GM18951 (cell line): ENCODE results near the gene RECK.
"Not testable (repeated sequence)": the region's sequence is repeated elsewhere in the genome, so short reads cannot be mapped to it uniquely, and the experiment has no call there.

Experiments
- POLR2A ChIP-seq: IDR thresholded peaks from 4 replicates; pipeline ENCODE4 v1.6.1; 2011; ENCODE audit warnings: mild to moderate bottlenecking; ENCODE audit not compliant: insufficient read length, insufficient read depth; ENCODE audit errors: extremely low read depth
- in situ Hi-C: fragments of 300-500 bp; cut with MboI; formaldehyde crosslinking; loops from one replicate; pipeline ENCODE4 v1.12.0; 2022; ENCODE audit warnings: low sequenced_read_pairs, mixed read lengths, inconsistent platforms; ENCODE audit not compliant: unreplicated experiment

RECK gene

DNA sequence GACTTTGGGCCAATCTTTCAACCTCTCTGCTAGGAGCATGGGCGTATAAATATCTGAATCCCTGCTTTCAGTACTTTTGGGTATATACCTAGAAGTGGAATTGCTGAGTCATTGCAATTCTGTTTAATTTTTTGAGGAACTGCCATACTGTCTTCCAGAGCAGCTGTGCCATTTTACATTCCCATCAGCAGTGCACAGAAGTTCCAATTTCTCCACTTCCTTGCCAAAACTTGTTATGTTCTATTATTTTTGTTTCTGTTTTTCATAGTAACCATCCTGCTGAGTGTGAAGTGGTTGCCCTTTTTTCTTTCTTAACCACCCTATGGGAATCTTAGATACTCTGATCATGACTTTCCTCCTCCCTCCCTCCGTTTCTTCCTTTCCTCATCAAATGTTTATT, 121.4 kb downstream of the RECK start:
- in situ Hi-C loops: no loop called here
- no peak for TF ChIP-seq POLR2A

DNA sequence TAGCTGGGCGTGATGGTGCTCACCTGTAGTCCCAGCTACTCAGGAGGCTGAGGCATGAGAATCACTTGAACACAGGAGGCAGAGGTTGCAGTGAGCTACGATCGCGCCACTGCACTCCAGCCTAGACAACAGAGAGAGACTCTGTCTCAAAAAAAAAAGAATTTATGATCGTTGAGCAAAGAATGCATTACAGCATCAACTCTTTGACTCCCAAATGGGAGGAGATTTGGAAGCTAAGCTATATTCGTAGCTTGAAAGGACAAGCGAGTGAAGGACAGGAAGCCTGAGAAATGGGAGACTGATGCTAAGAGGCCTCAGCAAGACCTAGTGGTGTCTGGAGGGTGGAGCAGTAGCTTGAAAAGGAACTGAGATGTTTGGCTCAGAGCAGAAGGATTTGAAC, 122.2 kb downstream of the RECK start:
- TF ChIP-seq POLR2A: no peak
- in situ Hi-C loops: no loop called here

- in situ Hi-C loops: not testable (repeated sequence)
Measured at GRCh38 chr9:36159509-36159908, 122.8 kb downstream of the RECK start.

- in situ Hi-C loops: not testable (repeated sequence)
Measured at GRCh38 chr9:36160126-36160525, 123.4 kb downstream of the RECK start.

DNA sequence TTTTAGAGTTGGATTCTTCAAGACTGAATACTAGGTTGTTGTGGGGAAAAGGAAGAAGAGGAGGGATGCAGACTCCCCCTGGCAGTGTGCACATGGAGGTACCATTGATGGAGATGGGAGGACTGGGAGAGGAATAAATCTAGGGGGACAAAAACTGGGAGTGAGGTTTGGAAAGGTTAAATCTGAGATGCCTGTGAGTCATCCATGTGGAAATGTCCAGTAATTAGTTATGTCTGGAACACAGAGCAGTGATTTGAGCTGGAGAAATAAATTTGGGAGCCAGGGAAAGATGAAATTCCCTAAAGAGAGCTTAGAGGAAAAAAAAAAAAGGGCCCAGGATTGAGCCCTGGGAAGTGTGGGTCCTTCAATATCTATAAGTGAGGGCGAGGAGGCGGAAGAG, 124.5 kb downstream of the RECK start:
- in situ Hi-C loops: no loop called here
- no peak for TF ChIP-seq POLR2A

GRCh38 chr9:36162211-36162738, 125.6 kb downstream of the RECK start:
- TF ChIP-seq POLR2A: no peak
- in situ Hi-C loops: no loop called here

DNA sequence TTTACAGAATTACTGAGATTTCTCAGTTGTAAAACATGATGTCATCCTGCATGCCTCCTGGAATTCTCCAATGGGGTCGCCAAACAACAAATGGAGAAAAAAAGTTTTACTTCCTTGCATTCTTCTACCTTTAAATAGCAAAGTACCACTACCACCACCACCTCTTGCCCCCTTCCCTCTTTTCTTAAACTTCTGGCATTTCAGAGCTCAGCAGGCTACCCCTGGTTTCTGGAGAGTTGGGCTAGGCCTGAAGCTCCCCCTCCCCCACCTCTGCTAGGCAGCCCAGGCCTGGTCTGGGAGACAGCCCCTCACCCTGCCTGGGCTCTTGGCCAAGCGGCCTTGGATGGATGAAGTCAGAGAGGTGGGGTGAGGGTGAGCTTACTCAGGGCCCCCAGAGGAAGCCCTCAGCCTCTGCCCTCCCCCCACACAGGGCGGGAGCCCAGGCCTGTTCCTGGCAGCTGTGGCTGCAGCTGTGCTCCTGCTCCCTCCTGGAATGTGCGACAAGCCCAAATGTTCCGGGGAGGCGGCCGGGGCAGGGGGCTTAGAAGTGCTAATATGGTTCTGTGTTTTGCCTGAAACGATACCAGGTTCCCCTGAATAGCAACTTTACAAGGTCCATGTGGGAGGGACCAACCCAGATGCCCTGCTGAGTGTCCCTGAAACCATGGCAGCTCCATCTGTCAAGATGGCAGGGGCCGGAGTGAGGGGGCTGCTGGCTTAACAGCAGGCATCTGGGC, 126.5 kb downstream of the RECK start:
- in situ Hi-C loops: no loop called here
- TF ChIP-seq POLR2A: no peak

DNA sequence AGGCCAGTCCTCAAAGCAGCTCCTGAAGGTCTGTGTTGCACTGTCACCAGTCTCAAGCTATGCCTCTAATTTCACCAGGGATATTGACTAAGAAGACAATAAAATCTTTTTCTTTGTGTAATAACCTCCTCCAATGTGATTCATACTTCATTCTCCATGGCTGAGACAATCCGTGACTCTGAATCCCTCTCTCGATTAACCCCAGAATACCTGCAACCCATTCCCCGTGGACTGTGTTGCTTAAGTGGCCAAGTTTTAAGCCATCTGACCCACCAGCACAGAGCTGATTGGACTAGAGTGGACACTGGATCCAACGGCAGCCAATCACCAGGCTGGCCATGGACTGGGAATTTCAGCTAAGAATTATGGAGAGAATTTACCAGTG, 127.1 kb downstream of the RECK start:
- in situ Hi-C loops: no loop called here
- no peak for TF ChIP-seq POLR2A

DNA sequence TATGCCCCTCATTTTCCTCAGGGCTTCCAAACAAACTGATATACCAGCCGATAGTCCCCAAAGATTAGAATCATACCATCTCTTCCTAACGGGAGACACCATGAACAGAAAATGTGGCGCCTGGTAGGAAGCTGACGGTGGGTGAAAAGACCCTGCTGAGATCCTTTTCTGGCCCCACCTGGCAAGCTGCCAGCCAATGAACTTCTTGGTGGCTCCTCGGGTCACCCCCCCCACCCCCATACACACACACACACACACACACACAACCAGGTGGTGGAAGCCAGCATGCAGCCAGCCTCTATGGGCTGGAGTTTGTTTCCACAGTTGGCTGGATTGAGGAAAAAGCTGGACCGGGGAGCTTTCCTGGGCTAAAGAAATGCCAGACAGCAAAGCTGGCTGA, 127.7 kb downstream of the RECK start:
- in situ Hi-C loops: no loop called here
- no peak for TF ChIP-seq POLR2A

DNA sequence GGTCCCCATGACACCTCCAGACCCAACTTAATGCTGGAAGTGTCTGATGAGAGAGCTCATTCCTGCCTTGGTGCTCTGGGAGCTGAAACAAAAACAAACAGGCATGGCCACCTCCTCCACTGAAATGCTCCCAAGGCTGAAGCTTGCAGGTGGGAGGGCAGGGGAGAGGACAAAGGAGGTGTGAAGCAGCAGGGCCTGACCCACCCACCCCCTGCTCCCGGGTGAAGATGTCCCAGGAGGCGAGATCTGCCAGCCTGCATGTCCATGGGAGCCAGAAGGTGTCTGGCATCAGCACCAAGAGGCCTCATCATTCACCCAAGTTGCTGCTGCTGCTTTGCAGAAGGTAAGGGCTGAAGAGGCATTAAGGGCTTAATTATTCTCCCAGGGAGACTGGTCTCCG, 128.3 kb downstream of the RECK start:
- in situ Hi-C loops: loop anchor here (5.0 kb wide), 1 partner anchor 63 kb away; no protein-coding TSS in a partner anchor
- TF ChIP-seq POLR2A: no peak

DNA sequence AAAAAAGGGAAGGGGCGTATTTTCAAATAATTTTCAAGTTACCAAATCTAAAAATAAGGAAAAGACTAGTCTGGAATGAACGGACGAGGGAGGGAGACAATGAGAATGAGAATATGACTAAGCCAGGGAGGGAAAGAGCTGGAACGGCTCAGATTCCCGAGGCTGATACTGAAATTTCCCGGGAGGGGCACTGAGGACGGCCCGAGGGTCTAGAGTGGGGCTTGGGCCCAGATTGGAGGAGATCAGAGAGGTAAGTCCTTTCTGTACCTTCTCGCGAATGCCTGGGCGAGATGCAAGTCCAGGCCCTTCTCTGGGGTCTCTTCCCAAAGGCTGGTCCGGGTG, 129.1 kb downstream of the RECK start:
- in situ Hi-C loops: loop anchor here (5.0 kb wide), 1 partner anchor 63 kb away; no protein-coding TSS in a partner anchor
- TF ChIP-seq POLR2A: no peak

GRCh38 chr9:36166168-36166927, 129.6 kb downstream of the RECK start:
- in situ Hi-C loops: loop anchor here (5.0 kb wide), 1 partner anchor 64 kb away; no protein-coding TSS in a partner anchor
- TF ChIP-seq POLR2A: no peak

GRCh38 chr9:36169166-36169565, 132.5 kb downstream of the RECK start, which contains the start of gene CCIN:
TSS of gene CCIN (plus strand) at chr9:36169388. CDS start at chr9:36169503, 115 bp downstream.
- in situ Hi-C loops: loop anchor here (5.0 kb wide), 1 partner anchor 67 kb away; no protein-coding TSS in a partner anchor

DNA sequence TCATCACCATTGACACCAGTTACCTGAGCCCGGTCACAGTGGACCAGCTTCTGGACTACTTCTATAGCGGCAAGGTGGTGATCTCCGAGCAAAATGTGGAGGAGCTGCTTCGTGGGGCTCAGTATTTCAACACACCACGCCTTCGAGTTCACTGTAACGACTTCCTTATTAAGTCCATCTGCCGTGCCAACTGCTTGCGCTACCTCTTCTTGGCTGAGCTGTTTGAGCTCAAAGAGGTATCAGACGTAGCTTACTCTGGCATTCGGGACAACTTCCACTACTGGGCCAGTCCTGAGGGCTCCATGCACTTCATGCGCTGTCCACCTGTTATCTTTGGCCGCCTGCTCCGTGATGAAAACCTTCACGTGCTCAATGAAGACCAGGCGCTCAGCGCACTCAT, 133.0 kb downstream of the RECK start:
- in situ Hi-C loops: loop anchor here (5.0 kb wide), 1 partner anchor 67 kb away; no protein-coding TSS in a partner anchor
- TF ChIP-seq POLR2A: no peak

More at GRCh38 chr9:36169166-36169565, 132.5 kb downstream of the RECK start, which contains the start of gene CCIN:
- TF ChIP-seq POLR2A: no peak
